Lower lobe of right lung (tissue), 2 donors: Measurements from ENCODE around the gene WSCD2. TPM values are rescaled to one million over a fixed set of nuclear protein-coding genes. Genes with fewer than 3 reads are reported as not detected.

Source experiments
- ATAC-seq, 2 donors: fragments of 200-7000 bp; cut with Tn5 transposase; one replicate each; pipeline ENCODE4 v1.9.1; 2020 to 2022; ENCODE audit warnings: mild to moderate bottlenecking in 2 of 2, moderate library complexity in 2 of 2
- DNase-seq: peaks from one replicate; pipeline ENCODE4 v3.0.0-alpha.2; 2020
- H3K27ac ChIP-seq: fragments of 200-600 bp; one replicate; pipeline ENCODE4 v1.8.0; 2022
- H3K27me3 ChIP-seq: fragments of 200-600 bp; one replicate; pipeline ENCODE4 v1.8.0; 2022; ENCODE audit warnings: low read depth
- H3K36me3 ChIP-seq: fragments of 200-600 bp; one replicate; pipeline ENCODE4 v1.8.0; 2022; ENCODE audit warnings: mild to moderate bottlenecking
- H3K4me1 ChIP-seq: fragments of 200-600 bp; one replicate; pipeline ENCODE4 v1.8.0; 2022
- H3K4me3 ChIP-seq: fragments of 200-600 bp; one replicate; pipeline ENCODE4 v1.8.0; 2022; ENCODE audit warnings: mild to moderate bottlenecking
- H3K9me3 ChIP-seq: fragments of 200-600 bp; one replicate; pipeline ENCODE4 v1.8.0; 2022
- CTCF ChIP-seq: fragments of 200-600 bp; IDR thresholded peaks from one replicate; pipeline ENCODE4 v1.8.0; 2022; ENCODE audit warnings: antibody characterized with exemption, mild to moderate bottlenecking
- intact Hi-C: fragments of 100-400 bp; cut with DNase I; formaldehyde crosslinking; loops from one replicate; pipeline ENCODE4 v1.11.0; 2022
- total RNA-seq: library from RNA; stranded (reverse); fragmentation: NEBNext Ultra II Directional; extraction: Animal tissue kit (Norgen Biotek cat#: 25700); gene quantifications from one replicate; pipeline ENCODE4 v1.2.1, GENCODE V29; 2021
- donor health status: DM: no; HTN: yes; CAD: no; lungs with severe emphysema.

Gene WSCD2
- total RNA-seq, 1 donor from 2014 or later: 0.89 TPM

- no peak overlapping the region for H3K27ac ChIP-seq
- H3K27me3 ChIP-seq: peaks cover 3% of the 10 kb centered on the region
- H3K9me3 ChIP-seq: peaks cover 5% of the 10 kb centered on the region
- H3K36me3 ChIP-seq: no peaks in the 10 kb centered on the region
- ATAC-seq (no peak), DNase-seq (no peak)
- intact Hi-C loops: no loop called here
- no peak overlapping the region for H3K4me3 ChIP-seq
- H3K4me1 ChIP-seq: no peaks in the 10 kb centered on the region
- no peak for TF ChIP-seq CTCF
These were observed 72.7 kb downstream of the WSCD2 start for GRCh38 chr12:108201808-108202207.

- Histone ChIP-seq H3K27ac (no peak overlapping the region), H3K36me3 (no peaks in the 10 kb centered on the region), H3K4me1 (no peaks in the 10 kb centered on the region), H3K4me3 (no peak overlapping the region), H3K9me3 (peaks cover 5% of the 10 kb centered on the region), H3K27me3 (peaks cover 3% of the 10 kb centered on the region)
- no peak for DNase-seq
- no peak for ATAC-seq
- intact Hi-C loops: no loop called here
- TF ChIP-seq CTCF: no peak
These were observed 75.3 kb downstream of the WSCD2 start for GRCh38 chr12:108204117-108204987.

GRCh38 chr12:108205864-108206263 is 76.8 kb downstream of the WSCD2 start:
- Histone ChIP-seq H3K36me3 (no peaks in the 10 kb centered on the region), H3K4me3 (no peak overlapping the region), H3K9me3 (peaks cover 5% of the 10 kb centered on the region), H3K27me3 (no peaks in the 10 kb centered on the region), H3K4me1 (no peaks in the 10 kb centered on the region), H3K27ac (no peak overlapping the region)
- ATAC-seq: no peak
- DNase-seq: no peak
- intact Hi-C loops: no loop called here
- TF ChIP-seq CTCF: no peak

GRCh38 chr12:108207791-108208730 is 79.0 kb downstream of the WSCD2 start:
- ATAC-seq: no peak
- Histone ChIP-seq H3K4me1 (no peaks in the 10 kb centered on the region), H3K36me3 (no peaks in the 10 kb centered on the region), H3K4me3 (no peak overlapping the region), H3K9me3 (peaks cover 5% of the 10 kb centered on the region), H3K27me3 (peaks cover 3% of the 10 kb centered on the region), H3K27ac (no peak overlapping the region)
- DNase-seq: no peak
- intact Hi-C loops: no loop called here
- no peak for TF ChIP-seq CTCF

- peak in 1 of 2 donors; percentile 12 for ATAC-seq
- intact Hi-C loops: no loop called here
These were observed 80.9 kb downstream of the WSCD2 start for GRCh38 chr12:108210001-108210400.

More at GRCh38 chr12:108210001-108210400, 80.9 kb downstream of the WSCD2 start:
- Histone ChIP-seq H3K27ac (no peak overlapping the region), H3K36me3 (no peaks in the 10 kb centered on the region), H3K27me3 (peaks cover 4% of the 10 kb centered on the region), H3K9me3 (no peaks in the 10 kb centered on the region), H3K4me3 (no peak overlapping the region), H3K4me1 (no peaks in the 10 kb centered on the region)
- no peak for TF ChIP-seq CTCF
- no peak for DNase-seq
